Peyer's patch (tissue), 4 donors: ENCODE measurements around the gene YPEL1. TPM values are rescaled to one million over a fixed set of nuclear protein-coding genes. Genes with fewer than 3 reads are reported as not detected.
A peak's percentile ranks its signal among the peaks of the same experiment; 100 is the strongest.

ENCODE experiments used
- DNase-seq, 3 donors: peaks; one replicate each; pipeline ENCODE4 v3.0.0-alpha.2; 2017 to 2019
- H3K27ac ChIP-seq, 4 donors: fragments of 200-600 bp; sonication (generic); one replicate each; pipeline ENCODE4 v1.5.1; 2016 to 2019
- H3K27me3 ChIP-seq, 2 donors: fragments of 200-600 bp; sonication (generic); one replicate each; pipeline ENCODE4 v1.5.1; 2019
- H3K36me3 ChIP-seq, 3 donors: fragments of 200-600 bp; sonication (generic); one replicate each; pipeline ENCODE4 v1.5.1; 2016 to 2019
- H3K4me1 ChIP-seq, 4 donors: fragments of 200-600 bp; sonication (generic); one replicate each; pipeline ENCODE4 v1.5.1; 2016 to 2019
- H3K4me3 ChIP-seq, 4 donors: fragments of 200-600 bp; sonication (generic); 1 replicate in 3 of 4; 2 replicates in 1 of 4; pipeline ENCODE4 v1.5.1; 2016 to 2019; ENCODE audit warnings: mild to moderate bottlenecking in 1 of 4
- H3K9me3 ChIP-seq, 4 donors: fragments of 200-600 bp; sonication (generic); one replicate each; pipeline ENCODE4 v1.5.1; 2016 to 2019; ENCODE audit warnings: mild to moderate bottlenecking in 1 of 4
- CTCF ChIP-seq, 6 experiments: fragments of 450-650 bp in 4 of 6; fragments of 200-600 bp in 2 of 6; sonication (generic) in 1 of 6; IDR thresholded peaks; one replicate each; pipeline ENCODE4 v1.5.1; 2017 to 2019; ENCODE audit warnings: antibody characterized with exemption in 6 of 6, mild to moderate bottlenecking in 3 of 6, moderate library complexity in 1 of 6
- POLR2A ChIP-seq, 2 donors: fragments of 450-650 bp; IDR thresholded peaks; one replicate each; pipeline ENCODE4 v1.5.1; 2017; ENCODE audit warnings: antibody characterized with exemption in 2 of 2, mild to moderate bottlenecking in 2 of 2, moderate library complexity in 2 of 2
- total RNA-seq, 4 donors: library from RNA; depleted of rRNA; stranded (reverse); fragments of >200 nt; gene quantifications; one replicate each; pipeline ENCODE4 v1.1.0, GENCODE V29; 2016

The YPEL1 gene
- total RNA-seq, 4 donors from 2014 or later, result 3.3 to 4.8 (median 3.4) TPM

GRCh38 chr22:21674638-21675245, 60.9 kb downstream of the YPEL1 start:
- Histone ChIP-seq H3K4me3 (no peak overlapping the region), H3K9me3 (no peaks in the 10 kb centered on the region), H3K36me3 (peaks cover 0 to 62% (median 0%) of the 10 kb centered on the region in 3 donors), H3K4me1 (no peaks in the 10 kb centered on the region), H3K27me3 (no peaks in the 10 kb centered on the region), H3K27ac (no peak overlapping the region)
- DNase-seq, result no peak
- TF ChIP-seq CTCF (IDR thresholded peaks at IDR 0.05) (no peak), POLR2A (IDR thresholded peaks at IDR 0.05) (no peak)

GRCh38 chr22:21673534-21674321, 61.9 kb downstream of the YPEL1 start:
- no peaks in the 10 kb centered on the region for H3K9me3 ChIP-seq
- no peak overlapping the region for H3K27ac ChIP-seq
- H3K4me1 ChIP-seq, result no peaks in the 10 kb centered on the region
- no peak for TF ChIP-seq POLR2A (IDR thresholded peaks at IDR 0.05)
- no peak for TF ChIP-seq CTCF (IDR thresholded peaks at IDR 0.05)
- H3K36me3 ChIP-seq, result peaks cover 0 to 62% (median 0%) of the 10 kb centered on the region in 3 donors
- no peak overlapping the region for H3K4me3 ChIP-seq
- peak in 1 of 3 donors; percentile 36 for DNase-seq
- H3K27me3 ChIP-seq, result no peaks in the 10 kb centered on the region

GRCh38 chr22:21672107-21672629, 63.4 kb downstream of the YPEL1 start:
- no peak for DNase-seq
- Histone ChIP-seq H3K9me3 (no peaks in the 10 kb centered on the region), H3K36me3 (peaks cover 0 to 62% (median 0%) of the 10 kb centered on the region in 3 donors), H3K27me3 (no peaks in the 10 kb centered on the region), H3K4me1 (peaks cover 0 to 3% (median 0%) of the 10 kb centered on the region in 4 donors), H3K27ac (no peak overlapping the region), H3K4me3 (no peak overlapping the region)
- TF ChIP-seq CTCF (IDR thresholded peaks at IDR 0.05) (no peak), POLR2A (IDR thresholded peaks at IDR 0.05) (no peak)

GRCh38 chr22:21669026-21669425, 66.6 kb downstream of the YPEL1 start:
- TF ChIP-seq POLR2A (IDR thresholded peaks at IDR 0.05) (no peak), CTCF (IDR thresholded peaks at IDR 0.05) (no peak)

GRCh38 chr22:21666786-21667185, 68.8 kb downstream of the YPEL1 start:
- Histone ChIP-seq H3K4me1 (peaks cover 0 to 11% (median 0%) of the 10 kb centered on the region in 4 donors), H3K27ac (peak overlapping the region; percentile 82 to 95 (median 90)), H3K9me3 (no peaks in the 10 kb centered on the region), H3K4me3 (peak overlapping the region; percentile 60 to 77 (median 66)), H3K27me3 (no peaks in the 10 kb centered on the region), H3K36me3 (peaks cover 0 to 17% (median 0%) of the 10 kb centered on the region in 3 donors)
- no peak for DNase-seq
- no peak for TF ChIP-seq CTCF (IDR thresholded peaks at IDR 0.05)
- no peak for TF ChIP-seq POLR2A (IDR thresholded peaks at IDR 0.05)

More at GRCh38 chr22:21669026-21669425, 66.6 kb downstream of the YPEL1 start:
- Histone ChIP-seq H3K36me3 (peaks cover 0 to 39% (median 0%) of the 10 kb centered on the region in 3 donors), H3K4me1 (peaks cover 0 to 11% (median 0%) of the 10 kb centered on the region in 4 donors), H3K27ac (no peak overlapping the region), H3K9me3 (no peaks in the 10 kb centered on the region), H3K4me3 (no peak overlapping the region), H3K27me3 (no peaks in the 10 kb centered on the region)
- DNase-seq, result no peak
